ENCODE measurements around the gene RPLP2.
A peak's percentile ranks its signal among the peaks of the same experiment; 100 is the strongest.

Gene RPLP2

GRCh38 chr11:792535-792821 lies 17.3 kb upstream of the RPLP2 start:
- ChIA-PET POLR2A (no interaction called here), CTCF (no interaction called here)
- H3K27ac ChIP-seq (ENCODE audit: extremely low read depth, low read depth, low read length): no peak overlapping the region
- H3K4me3 ChIP-seq (ENCODE audit: low read depth, low read length): no peak overlapping the region
- no peaks in the 10 kb centered on the region for H3K9me3 ChIP-seq (ENCODE audit: control insufficient read depth, insufficient read depth, low read depth, low read length)
- peaks cover 0 to 33% of the 10 kb centered on the region in 2 experiments; a peak in 1 of 3 replicates for H3K36me3 ChIP-seq (ENCODE audit: control insufficient read depth in 2 of 2, insufficient read depth in 1 of 2, low read length in 2 of 2)
- H3K4me1 ChIP-seq (ENCODE audit: control insufficient read depth, insufficient read depth, low read length): peaks cover 6% of the 10 kb centered on the region
- no peak for TF ChIP-seq ZSCAN18 (tag by site-specific recombination; IDR thresholded peaks at IDR 0.05)
- TF ChIP-seq ZFP37 (tag by site-specific recombination; IDR thresholded peaks at IDR 0.05): no peak
- no peak for TF ChIP-seq GLIS1 (tag by site-specific recombination; IDR thresholded peaks at IDR 0.05)
- TF ChIP-seq ZNF837 (tag by site-specific recombination; IDR thresholded peaks at IDR 0.05): no peak
- TF ChIP-seq ZNF621 (tag by site-specific recombination; IDR thresholded peaks at IDR 0.05): no peak
- TF ChIP-seq ZNF623 (tag by site-specific recombination; IDR thresholded peaks at IDR 0.05): no peak
- TF ChIP-seq ZNF404 (tag by site-specific recombination; IDR thresholded peaks at IDR 0.05): no peak
- no peak for TF ChIP-seq ZNF629 (tag by site-specific recombination; IDR thresholded peaks at IDR 0.05)
- TF ChIP-seq ZNF510 (tag by site-specific recombination; IDR thresholded peaks at IDR 0.05; ENCODE audit: insufficient replicate concordance): no peak
- no peak for TF ChIP-seq ZNF501 (tag by site-specific recombination; IDR thresholded peaks at IDR 0.05)
- no peak for TF ChIP-seq ZNF571 (tag by site-specific recombination; IDR thresholded peaks at IDR 0.05)
- TF ChIP-seq ZNF394 (tag by site-specific recombination; IDR thresholded peaks at IDR 0.05; ENCODE audit: borderline replicate concordance): no peak
- no peak for TF ChIP-seq ZNF175 (tag by site-specific recombination; IDR thresholded peaks at IDR 0.05)
- no peak for TF ChIP-seq ELK4 (IDR thresholded peaks at IDR 0.05; ENCODE audit: borderline replicate concordance, low read depth, low read length)
- TF ChIP-seq ZNF426 (tag by site-specific recombination; IDR thresholded peaks at IDR 0.05): no peak
- TF ChIP-seq ZNF211 (tag by site-specific recombination; IDR thresholded peaks at IDR 0.05; ENCODE audit: low read depth): no peak
- TF ChIP-seq ZNF555 (tag by site-specific recombination; conservative IDR thresholded peaks at IDR 0.05): no peak
- no peak for TF ChIP-seq ZNF157 (tag by site-specific recombination; IDR thresholded peaks at IDR 0.05)
- no peak for TF ChIP-seq ZNF280D (tag by site-specific recombination; IDR thresholded peaks at IDR 0.05)
- TF ChIP-seq ZNF221 (tag by site-specific recombination; IDR thresholded peaks at IDR 0.05; ENCODE audit: borderline replicate concordance): no peak

GRCh38 chr11:792873-793272 lies 16.9 kb upstream of the RPLP2 start:
- CTCF ChIA-PET: interaction anchor here (0.7 kb wide), 1 partner anchor 45 kb away, joined by 6 read pairs; no protein-coding TSS in a partner anchor
- POLR2A ChIA-PET: interaction anchor here (0.7 to 0.9 kb wide), 2 partner anchors 9 to 15 kb away, joined by 4 to 9 read pairs; no protein-coding TSS in a partner anchor
- Histone ChIP-seq H3K27ac (ENCODE audit: extremely low read depth, low read depth, low read length) (no peak overlapping the region), H3K9me3 (ENCODE audit: control insufficient read depth, insufficient read depth, low read depth, low read length) (no peaks in the 10 kb centered on the region), H3K4me1 (ENCODE audit: control insufficient read depth, insufficient read depth, low read length) (peaks cover 6% of the 10 kb centered on the region), H3K4me3 (ENCODE audit: low read depth, low read length) (no peak overlapping the region), H3K36me3 (ENCODE audit: control insufficient read depth in 2 of 2, insufficient read depth in 1 of 2, low read length in 2 of 2) (peaks cover 0 to 33% of the 10 kb centered on the region in 2 experiments; a peak in 1 of 3 replicates)
- TF ChIP-seq BCL11B (tag by site-specific recombination; IDR thresholded peaks at IDR 0.05; ENCODE audit: low read depth): peak; percentile 13; the same call in 1 of the 2 replicates
- no peak for TF ChIP-seq BCL11A (tag by site-specific recombination; IDR thresholded peaks at IDR 0.05; ENCODE audit: low read depth)
- TF ChIP-seq EGR2 (tag by site-specific recombination; IDR thresholded peaks at IDR 0.05; ENCODE audit: low read depth): peak; percentile 52; the same call in 1 of the 2 replicates

All from HEK293 (cell line).